Keratinocyte (primary cell): ENCODE data around the gene PLEKHB2. TPM values are rescaled to one million over a fixed set of nuclear protein-coding genes. Genes with fewer than 3 reads are reported as not detected.

Experiments used
- DNase-seq: peaks from one replicate; pipeline ENCODE4 v3.0.0-alpha.2; 2011; ENCODE audit warnings: low read depth, missing footprints, low spot score
- FAIRE-seq: peaks from 2 replicates; lab custom pipeline; 2011; peaks lifted over from hg19 to GRCh38; lab: Jason Lieb, UNC
- H2AFZ ChIP-seq: 2 replicates; pipeline ENCODE4 v1.6.0; 2012; ENCODE audit warnings: low read length, control low read depth, inconsistent platforms; ENCODE audit not compliant: control insufficient read depth
- H3K27ac ChIP-seq: 2 replicates; pipeline ENCODE4 v1.5.1; 2011; ENCODE audit warnings: low read length; ENCODE audit not compliant: control insufficient read depth, insufficient read depth
- H3K27me3 ChIP-seq: 3 replicates; pipeline ENCODE4 v1.6.0; 2011; ENCODE audit warnings: low read length; ENCODE audit not compliant: control insufficient read depth, insufficient read depth; ENCODE audit errors: extremely low read depth
- H3K36me3 ChIP-seq, 2 experiments: 2 replicates in 1 of 2; 3 replicates in 1 of 2; pipeline ENCODE4 v1.5.1; 2011; ENCODE audit warnings: low read length in 2 of 2, mild to moderate bottlenecking in 1 of 2; ENCODE audit not compliant: control insufficient read depth in 2 of 2, insufficient read depth in 2 of 2; ENCODE audit errors: extremely low read depth in 1 of 2
- H3K4me1 ChIP-seq: 3 replicates; pipeline ENCODE4 v1.5.1; 2011; ENCODE audit warnings: low read length; ENCODE audit not compliant: control insufficient read depth, insufficient read depth; ENCODE audit errors: extremely low read depth
- H3K4me2 ChIP-seq: 3 replicates; pipeline ENCODE4 v1.6.0; 2011; ENCODE audit warnings: low read depth, low read length; ENCODE audit not compliant: control insufficient read depth, insufficient read depth; ENCODE audit errors: extremely low read depth
- H3K4me3 ChIP-seq, 3 experiments: fragments of 200-600 bp in 1 of 3; sonication (generic) in 1 of 3; 2 replicates in 2 of 3; 3 replicates in 1 of 3; pipeline ENCODE4 v1.5.1; 2011 to 2016; ENCODE audit warnings: low read length in 3 of 3, mild to moderate bottlenecking in 3 of 3, control low read depth in 2 of 3, inconsistent platforms in 1 of 3, low read depth in 1 of 3, mixed read lengths in 1 of 3, mixed run types in 1 of 3, moderate library complexity in 1 of 3; ENCODE audit not compliant: control insufficient read depth in 2 of 3, insufficient read depth in 2 of 3; ENCODE audit errors: extremely low read depth in 1 of 3
- H3K79me2 ChIP-seq: 2 replicates; pipeline ENCODE4 v1.6.0; 2012; ENCODE audit warnings: low read length; ENCODE audit not compliant: control insufficient read depth, insufficient read depth
- H3K9ac ChIP-seq: 3 replicates; pipeline ENCODE4 v1.6.0; 2011; ENCODE audit warnings: low read length; ENCODE audit not compliant: control insufficient read depth, insufficient read depth; ENCODE audit errors: extremely low read depth
- H3K9me1 ChIP-seq: 3 replicates; pipeline ENCODE4 v1.6.0; 2011; ENCODE audit warnings: low read length; ENCODE audit not compliant: control insufficient read depth, insufficient read depth; ENCODE audit errors: extremely low read depth
- H3K9me3 ChIP-seq: 2 replicates; pipeline ENCODE4 v1.5.1; 2012; ENCODE audit warnings: low read depth, low read length; ENCODE audit not compliant: control insufficient read depth
- H4K20me1 ChIP-seq: 3 replicates; pipeline ENCODE4 v1.6.0; 2011; ENCODE audit warnings: low read length; ENCODE audit not compliant: control insufficient read depth, insufficient read depth; ENCODE audit errors: extremely low read depth
- CTCF ChIP-seq, 3 experiments: IDR thresholded peaks in 1 of 3; conservative IDR thresholded peaks in 1 of 3; optimal IDR thresholded peaks in 1 of 3; 2 replicates in 2 of 3; 3 replicates in 1 of 3; pipeline versions ENCODE3 to v1.5.1; 2011; ENCODE audit warnings: low read length in 3 of 3, mild to moderate bottlenecking in 3 of 3, moderate library complexity in 2 of 3, control low read depth in 1 of 3, inconsistent platforms in 1 of 3; ENCODE audit not compliant: insufficient read depth in 2 of 3; ENCODE audit errors: extremely low read depth in 1 of 3
- EZH2 ChIP-seq: IDR thresholded peaks from one replicate; pipeline ENCODE4 v1.6.1; 2012; ENCODE audit warnings: inconsistent platforms, mild to moderate bottlenecking, low read length, moderate library complexity
- dilution Hi-C: fragments of 300-500 bp; cut with MboI; formaldehyde crosslinking; loops from one replicate; pipeline ENCODE4 v1.7.0; 2020; ENCODE audit warnings: low sequenced_read_pairs; ENCODE audit not compliant: extremely low pct_ligation_motif_present
- polyA plus RNA-seq, 5 experiments: library from polyadenylated mRNA; depleted of rRNA in 3 of 5; stranded (reverse) in 3 of 5; stranded (forward) in 1 of 5; unstranded in 1 of 5; fragments of >200 nt; gene quantifications; 1 replicate in 1 of 5; 2 replicates in 3 of 5; 3 replicates in 1 of 5; pipeline versions ENCODE4 v1.2.1 to v1.2.3, GENCODE V29; 2011 to 2012; ENCODE audit warnings: missing spikeins in 2 of 5, low read depth in 1 of 5, low replicate concordance in 1 of 5

PLEKHB2 gene
- polyA plus RNA-seq, 1 donor (not counting 4 experiments of a cell fraction or from before 2014, with no cell fraction given) = 77.0 TPM

GRCh38 chr2:131056932-131057287 is 48.2 kb upstream of the PLEKHB2 start:
- Histone ChIP-seq H3K36me3 (peaks cover 32 to 38% of the 10 kb centered on the region in 2 experiments), H3K27me3 (no peaks in the 10 kb centered on the region), H3K4me3 (no peak overlapping the region), H2AFZ (no peak overlapping the region), H3K9me1 (no peaks in the 10 kb centered on the region), H4K20me1 (peaks cover 12% of the 10 kb centered on the region), H3K27ac (no peak overlapping the region), H3K9me3 (no peaks in the 10 kb centered on the region), H3K79me2 (peaks cover 75% of the 10 kb centered on the region), H3K9ac (no peak overlapping the region), H3K4me2 (no peak overlapping the region), H3K4me1 (peaks cover 2% of the 10 kb centered on the region)
- FAIRE-seq (no peak), DNase-seq (no peak)
- TF ChIP-seq EZH2 = no peak
- TF ChIP-seq CTCF (optimal IDR thresholded peaks at IDR 0.05 in 1 of 3, IDR thresholded peaks at IDR 0.05 in 1 of 3, conservative IDR thresholded peaks at IDR 0.05 in 1 of 3; ENCODE audit: extremely low read depth in 1 of 3, insufficient read depth in 2 of 3, low read length in 3 of 3) = no peak
- dilution Hi-C loops = no loop called here

GRCh38 chr2:131058214-131058843 is 46.8 kb upstream of the PLEKHB2 start:
- H3K36me3 ChIP-seq = peaks cover 27 to 28% of the 10 kb centered on the region in 2 experiments
- TF ChIP-seq CTCF (optimal IDR thresholded peaks at IDR 0.05 in 1 of 3, IDR thresholded peaks at IDR 0.05 in 1 of 3, conservative IDR thresholded peaks at IDR 0.05 in 1 of 3; ENCODE audit: extremely low read depth in 1 of 3, insufficient read depth in 2 of 3, low read length in 3 of 3) = no peak
- TF ChIP-seq EZH2 = no peak
- dilution Hi-C loops = no loop called here
- H3K9me3 ChIP-seq = no peaks in the 10 kb centered on the region
- no peak overlapping the region for H3K4me3 ChIP-seq
- no peak overlapping the region for H3K27ac ChIP-seq
- DNase-seq (no peak), FAIRE-seq (no peak)
- H3K27me3 ChIP-seq = no peaks in the 10 kb centered on the region
- no peak overlapping the region for H3K4me2 ChIP-seq
- no peak overlapping the region for H2AFZ ChIP-seq
- H3K4me1 ChIP-seq = peaks cover 4% of the 10 kb centered on the region
- peaks cover 86% of the 10 kb centered on the region for H3K79me2 ChIP-seq
- no peak overlapping the region for H3K9ac ChIP-seq
- H3K9me1 ChIP-seq = no peaks in the 10 kb centered on the region
- H4K20me1 ChIP-seq = peaks cover 12% of the 10 kb centered on the region
